NCI-H1417 treated with DMSO at 0.1 percent for 48 hours (cell line): ENCODE results near the gene OTC.

Experiments
- DNase-seq: peaks from one replicate; lab custom pipeline; 2025; lab: John Stamatoyannopoulos, UW

OTC gene

GRCh38 chrX:38468563-38469157 is 116.3 kb downstream of the OTC start:
- DNase-seq: no peak
